Measurements from ENCODE around the gene MMP2.

- TF ChIP-seq, protein P1, sequence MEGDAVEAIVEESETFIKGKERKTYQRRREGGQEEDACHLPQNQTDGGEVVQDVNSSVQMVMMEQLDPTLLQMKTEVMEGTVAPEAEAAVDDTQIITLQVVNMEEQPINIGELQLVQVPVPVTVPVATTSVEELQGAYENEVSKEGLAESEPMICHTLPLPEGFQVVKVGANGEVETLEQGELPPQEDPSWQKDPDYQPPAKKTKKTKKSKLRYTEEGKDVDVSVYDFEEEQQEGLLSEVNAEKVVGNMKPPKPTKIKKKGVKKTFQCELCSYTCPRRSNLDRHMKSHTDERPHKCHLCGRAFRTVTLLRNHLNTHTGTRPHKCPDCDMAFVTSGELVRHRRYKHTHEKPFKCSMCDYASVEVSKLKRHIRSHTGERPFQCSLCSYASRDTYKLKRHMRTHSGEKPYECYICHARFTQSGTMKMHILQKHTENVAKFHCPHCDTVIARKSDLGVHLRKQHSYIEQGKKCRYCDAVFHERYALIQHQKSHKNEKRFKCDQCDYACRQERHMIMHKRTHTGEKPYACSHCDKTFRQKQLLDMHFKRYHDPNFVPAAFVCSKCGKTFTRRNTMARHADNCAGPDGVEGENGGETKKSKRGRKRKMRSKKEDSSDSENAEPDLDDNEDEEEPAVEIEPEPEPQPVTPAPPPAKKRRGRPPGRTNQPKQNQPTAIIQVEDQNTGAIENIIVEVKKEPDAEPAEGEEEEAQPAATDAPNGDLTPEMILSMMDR (conservative IDR thresholded peaks at IDR 0.05; ENCODE audit: low read depth in 2 of 2) = no peak
- TF ChIP-seq EZH2phosphoT487 (IDR thresholded peaks at IDR 0.05; ENCODE audit: unreplicated experiment) (no peak), ETS1 (IDR thresholded peaks at IDR 0.05) (no peak), EZH2 (IDR thresholded peaks at IDR 0.05; ENCODE audit: low read depth, unreplicated experiment) (no peak), POLR2AphosphoS5 (IDR thresholded peaks at IDR 0.05; ENCODE audit: low read depth) (no peak)
Observed at GRCh38 chr16:55503726-55504550, 24.9 kb downstream of the MMP2 start.

All from GM23338 (cell line).